AG09319 (cell line): ENCODE measurements around the gene STX18.
"Not testable (repeated sequence)": the region's sequence is repeated elsewhere in the genome, so short reads cannot be mapped to it uniquely, and the experiment has no call there.

Experiments
- DNase-seq: peaks from one replicate; pipeline ENCODE4 v3.0.0-alpha.2; 2010; ENCODE audit warnings: low read depth; ENCODE audit errors: extremely low read depth
- CTCF ChIP-seq: IDR thresholded peaks from 2 replicates; pipeline ENCODE4 v1.5.1; 2011; ENCODE audit warnings: low read depth, mild to moderate bottlenecking, inconsistent platforms, low read length, moderate library complexity

Gene STX18

GRCh38 chr4:4578981-4579380 is 37.1 kb upstream of the STX18 start:
- no peak for DNase-seq

GRCh38 chr4:4577359-4577875 is 35.6 kb upstream of the STX18 start:
- DNase-seq: no peak
- TF ChIP-seq CTCF: no peak

More at GRCh38 chr4:4578981-4579380, 37.1 kb upstream of the STX18 start:
- no peak for TF ChIP-seq CTCF

- no peak for DNase-seq
- no peak; the same call in none of the 2 replicates for TF ChIP-seq CTCF
Observed at GRCh38 chr4:4575284-4576211, 33.7 kb upstream of the STX18 start.

- TF ChIP-seq CTCF: no peak
- peak; percentile 90 for DNase-seq
Observed at GRCh38 chr4:4574792-4575191, 32.9 kb upstream of the STX18 start.

GRCh38 chr4:4574052-4574451 is 32.2 kb upstream of the STX18 start:
- DNase-seq: no peak
- no peak for TF ChIP-seq CTCF

GRCh38 chr4:4572821-4573220 is 31.0 kb upstream of the STX18 start:
- no peak for DNase-seq
- TF ChIP-seq CTCF: no peak

GRCh38 chr4:4569861-4570260 is 28.0 kb upstream of the STX18 start:
- not testable (repeated sequence) for DNase-seq
